ENCODE data around the gene TLX3. TPM values are rescaled to one million over a fixed set of nuclear protein-coding genes. Genes with fewer than 3 reads are reported as not detected.
"Not testable (repeated sequence)": the region's sequence is repeated elsewhere in the genome, so short reads cannot be mapped to it uniquely, and the experiment has no call there.

Gene TLX3
- not detected for polyA plus RNA-seq (ENCODE audit: insufficient read length in 4 of 4)

- no peak for DNase-seq (ENCODE audit: low read depth in 4 of 4, low spot score in 3 of 4)
Measured at GRCh38 chr5:171308453-171309275, at the start of gene TLX3. TLX3 (plus strand) TSS chr5:171309248; CDS start chr5:171309366, 118 bp downstream.

GRCh38 chr5:171261361-171261760, 47.7 kb upstream of the TLX3 start:
- no peak for DNase-seq (ENCODE audit: low read depth in 4 of 4, low spot score in 3 of 4)

GRCh38 chr5:171261904-171262303, 47.1 kb upstream of the TLX3 start:
- no peak for DNase-seq (ENCODE audit: low read depth in 4 of 4, low spot score in 3 of 4)

GRCh38 chr5:171263181-171263580, 45.9 kb upstream of the TLX3 start:
- DNase-seq (ENCODE audit: low read depth in 4 of 4, low spot score in 3 of 4), result no peak

GRCh38 chr5:171264843-171265242, 44.2 kb upstream of the TLX3 start:
- no peak for DNase-seq (ENCODE audit: low read depth in 4 of 4, low spot score in 3 of 4)

- no peak for DNase-seq (ENCODE audit: low read depth in 4 of 4, low spot score in 3 of 4)
Measured at GRCh38 chr5:171268700-171269620, 40.1 kb upstream of the TLX3 start.

- no peak for DNase-seq (ENCODE audit: low read depth in 4 of 4, low spot score in 3 of 4)
Measured at GRCh38 chr5:171269717-171270116, 39.3 kb upstream of the TLX3 start.

GRCh38 chr5:171270136-171270535, 38.9 kb upstream of the TLX3 start:
- DNase-seq (ENCODE audit: low read depth in 4 of 4, low spot score in 3 of 4), result no peak

- DNase-seq (ENCODE audit: low read depth in 4 of 4, low spot score in 3 of 4), result no peak
Measured at GRCh38 chr5:171271798-171272197, 37.2 kb upstream of the TLX3 start.

GRCh38 chr5:171272996-171273970, 35.8 kb upstream of the TLX3 start:
- DNase-seq (ENCODE audit: low read depth in 4 of 4, low spot score in 3 of 4), result no peak

GRCh38 chr5:171275841-171276544, 33.1 kb upstream of the TLX3 start:
- DNase-seq (ENCODE audit: low read depth in 4 of 4, low spot score in 3 of 4), result no peak

- no peak for DNase-seq (ENCODE audit: low read depth in 4 of 4, low spot score in 3 of 4)
Measured at GRCh38 chr5:171283753-171284152, 25.3 kb upstream of the TLX3 start.

GRCh38 chr5:171285465-171285864, 23.6 kb upstream of the TLX3 start:
- no peak for DNase-seq (ENCODE audit: low read depth in 4 of 4, low spot score in 3 of 4)

GRCh38 chr5:171288066-171288465, 21.0 kb upstream of the TLX3 start:
- no peak for DNase-seq (ENCODE audit: low read depth in 4 of 4, low spot score in 3 of 4)

GRCh38 chr5:171291371-171291770, 17.7 kb upstream of the TLX3 start:
- no peak for DNase-seq (ENCODE audit: low read depth in 4 of 4, low spot score in 3 of 4)

GRCh38 chr5:171295299-171295698, 13.7 kb upstream of the TLX3 start:
- DNase-seq (ENCODE audit: low read depth in 4 of 4, low spot score in 3 of 4), result no peak

GRCh38 chr5:171295801-171296200, 13.2 kb upstream of the TLX3 start:
- DNase-seq (ENCODE audit: low read depth in 4 of 4, low spot score in 3 of 4), result no peak

- not testable (repeated sequence) for DNase-seq (ENCODE audit: low read depth in 4 of 4, low spot score in 3 of 4)
Measured at GRCh38 chr5:171297941-171298340, 11.1 kb upstream of the TLX3 start.

- no peak for DNase-seq (ENCODE audit: low read depth in 4 of 4, low spot score in 3 of 4)
Measured at GRCh38 chr5:171299228-171299627, 9.8 kb upstream of the TLX3 start.

GRCh38 chr5:171299851-171300250, 9.2 kb upstream of the TLX3 start:
- DNase-seq (ENCODE audit: low read depth in 4 of 4, low spot score in 3 of 4), result no peak

Measured in left renal pelvis (tissue), 4 donors.